ENCODE results near the gene LGR5. TPM values are rescaled to one million over a fixed set of nuclear protein-coding genes. Genes with fewer than 3 reads are reported as not detected.
"Not testable (repeated sequence)": the region's sequence is repeated elsewhere in the genome, so short reads cannot be mapped to it uniquely, and the experiment has no call there.

LGR5 gene
- polyA plus RNA-seq, 1 donor = 23.1 TPM

- no peak for DNase-seq
Observed at GRCh38 chr12:71474791-71475190, 35.2 kb downstream of the LGR5 start.

GRCh38 chr12:71475280-71475679 is 35.7 kb downstream of the LGR5 start:
- no peak for DNase-seq

- no peak for DNase-seq
Observed at GRCh38 chr12:71476513-71476912, 36.9 kb downstream of the LGR5 start.

GRCh38 chr12:71477609-71478008 is 38.0 kb downstream of the LGR5 start:
- no peak for DNase-seq

GRCh38 chr12:71478270-71478669 is 38.7 kb downstream of the LGR5 start:
- DNase-seq = no peak

GRCh38 chr12:71484272-71484905 is 44.8 kb downstream of the LGR5 start:
- no peak for DNase-seq

GRCh38 chr12:71490844-71491243 is 51.2 kb downstream of the LGR5 start:
- DNase-seq = not testable (repeated sequence)

GRCh38 chr12:71492604-71493003 is 53.0 kb downstream of the LGR5 start:
- no peak for DNase-seq

GRCh38 chr12:71499834-71500233 is 60.2 kb downstream of the LGR5 start:
- no peak for DNase-seq

- peak; percentile 70 for DNase-seq
Observed at GRCh38 chr12:71503579-71504391, 64.2 kb downstream of the LGR5 start.

- DNase-seq = peak; percentile 60
Observed at GRCh38 chr12:71504476-71504875, 64.9 kb downstream of the LGR5 start.

- DNase-seq = no peak
Observed at GRCh38 chr12:71509705-71510104, 70.1 kb downstream of the LGR5 start.

- DNase-seq = no peak
Observed at GRCh38 chr12:71517145-71517846, 77.7 kb downstream of the LGR5 start.

GRCh38 chr12:71521125-71521524 is 81.5 kb downstream of the LGR5 start:
- no peak for DNase-seq

GRCh38 chr12:71524626-71525025 is 85.0 kb downstream of the LGR5 start:
- no peak for DNase-seq

- no peak for DNase-seq
Observed at GRCh38 chr12:71533703-71534102, 94.1 kb downstream of the LGR5 start.

- no peak for DNase-seq
Observed at GRCh38 chr12:71536279-71536938, 96.8 kb downstream of the LGR5 start.

- DNase-seq = no peak
Observed at GRCh38 chr12:71536939-71537622, 97.5 kb downstream of the LGR5 start.

- DNase-seq = no peak
Observed at GRCh38 chr12:71538807-71539206, 99.2 kb downstream of the LGR5 start.

- DNase-seq = no peak
Observed at GRCh38 chr12:71541583-71541982, 102.0 kb downstream of the LGR5 start.

- DNase-seq = no peak
Observed at GRCh38 chr12:71546322-71546861, 106.8 kb downstream of the LGR5 start.

GRCh38 chr12:71548893-71549292 is 109.3 kb downstream of the LGR5 start:
- DNase-seq = no peak
